Activated CD4-positive, alpha-beta T cell treated with anti-CD3 and anti-CD28 coated beads for 24 hours (primary cell): Measurements from ENCODE around the gene ANAPC2.

Source experiments
- DNase-seq, 2 donors: peaks; one replicate each; pipeline ENCODE4 v3.0.0-alpha.2; 2020; ENCODE audit warnings: low read depth in 2 of 2

ANAPC2 gene

DNA sequence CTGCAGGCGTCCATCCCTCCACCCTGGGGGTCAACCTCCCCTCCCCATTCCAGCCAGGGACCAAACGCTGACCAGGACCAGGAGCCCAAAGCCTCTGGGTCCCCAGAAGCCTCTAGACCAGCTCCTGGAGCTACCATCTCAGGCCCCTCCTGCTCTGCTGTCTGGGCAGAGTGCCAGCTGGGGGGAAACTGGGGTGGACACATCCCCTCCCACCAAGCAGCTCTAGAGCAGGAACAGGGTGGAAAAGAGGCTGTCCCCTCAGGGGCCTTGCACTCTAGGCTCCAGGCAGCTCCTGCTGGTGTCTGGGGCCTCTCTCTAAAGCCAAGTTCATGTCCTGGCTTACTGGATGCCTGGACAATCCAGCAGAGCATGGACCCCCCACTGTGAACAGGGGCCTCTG is 4.5 kb upstream of the ANAPC2 start:
- no peak for DNase-seq

DNA sequence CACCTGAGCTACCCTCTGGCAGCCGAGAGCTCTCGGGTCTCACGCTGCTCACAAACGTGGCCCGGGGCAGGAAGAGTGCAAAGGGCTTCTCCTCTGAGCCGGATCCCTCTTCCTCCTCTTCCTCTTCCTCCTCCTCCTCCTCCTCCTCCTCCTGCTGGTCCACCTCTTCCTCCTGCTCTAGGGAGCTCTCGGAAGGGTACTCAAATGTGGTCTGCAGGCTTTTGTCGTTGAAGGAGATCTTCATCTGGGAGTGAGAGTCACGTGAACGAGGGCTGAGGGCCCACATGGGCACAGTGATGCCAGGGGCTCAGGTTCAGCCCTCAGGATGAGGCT is 4.1 kb upstream of the ANAPC2 start:
- DNase-seq, result no peak

DNA sequence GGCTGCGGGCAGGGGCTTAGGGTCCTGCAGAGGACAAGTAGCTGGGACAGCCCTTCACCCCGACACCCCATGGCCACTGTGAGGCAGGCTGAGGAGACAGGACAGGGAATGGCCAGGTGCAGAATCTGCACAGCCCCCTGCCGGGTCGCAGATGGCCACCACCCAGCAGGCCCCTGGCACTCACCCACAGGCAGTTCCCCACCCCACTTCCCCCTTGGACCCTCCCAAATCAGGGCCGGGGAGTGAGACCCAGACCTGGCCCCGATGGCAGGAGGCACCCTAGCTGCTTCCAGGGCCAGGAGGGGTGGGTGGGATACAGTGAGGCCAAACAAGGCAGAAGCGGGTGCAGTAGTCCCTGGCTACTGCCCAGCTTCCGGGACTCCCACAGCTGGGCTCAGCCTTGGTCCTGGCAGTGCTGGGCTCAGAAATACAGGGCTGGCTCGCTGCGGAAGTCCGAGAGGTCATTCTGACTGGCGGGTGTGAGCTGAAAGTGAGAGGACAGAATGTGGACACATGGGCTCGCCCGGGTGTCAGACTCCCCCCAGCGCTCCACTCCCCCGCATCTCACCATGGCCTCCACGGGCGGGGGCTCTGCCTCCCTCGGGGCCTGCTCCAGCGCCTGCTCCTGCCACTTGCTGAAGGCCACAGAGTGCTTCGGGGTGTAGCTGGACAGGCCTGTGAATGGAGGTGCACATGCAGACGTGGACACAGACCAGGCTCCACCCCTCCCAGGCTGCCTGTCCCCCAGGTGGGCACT is 3.5 kb upstream of the ANAPC2 start:
- no peak for DNase-seq

DNA sequence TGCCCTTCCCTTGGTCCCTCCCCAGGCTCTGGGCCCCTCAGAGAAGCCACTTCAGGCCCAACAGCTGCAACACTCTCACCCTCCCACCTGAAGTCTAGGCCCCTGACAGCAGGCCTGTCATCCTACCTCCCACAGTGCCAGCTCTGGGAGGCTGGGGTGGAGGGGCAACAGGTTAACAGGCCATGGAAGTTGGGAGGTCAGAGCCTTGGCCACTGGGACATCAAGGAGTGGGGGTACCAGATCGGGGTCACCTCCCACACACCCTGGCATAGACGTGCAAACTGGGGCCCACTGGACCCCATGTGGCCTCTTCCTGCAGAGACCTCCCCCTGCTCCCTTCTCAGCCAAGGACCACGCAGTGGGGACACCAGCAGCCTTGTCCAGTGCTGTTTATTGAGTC is 2.9 kb upstream of the ANAPC2 start:
- no peak for DNase-seq

DNA sequence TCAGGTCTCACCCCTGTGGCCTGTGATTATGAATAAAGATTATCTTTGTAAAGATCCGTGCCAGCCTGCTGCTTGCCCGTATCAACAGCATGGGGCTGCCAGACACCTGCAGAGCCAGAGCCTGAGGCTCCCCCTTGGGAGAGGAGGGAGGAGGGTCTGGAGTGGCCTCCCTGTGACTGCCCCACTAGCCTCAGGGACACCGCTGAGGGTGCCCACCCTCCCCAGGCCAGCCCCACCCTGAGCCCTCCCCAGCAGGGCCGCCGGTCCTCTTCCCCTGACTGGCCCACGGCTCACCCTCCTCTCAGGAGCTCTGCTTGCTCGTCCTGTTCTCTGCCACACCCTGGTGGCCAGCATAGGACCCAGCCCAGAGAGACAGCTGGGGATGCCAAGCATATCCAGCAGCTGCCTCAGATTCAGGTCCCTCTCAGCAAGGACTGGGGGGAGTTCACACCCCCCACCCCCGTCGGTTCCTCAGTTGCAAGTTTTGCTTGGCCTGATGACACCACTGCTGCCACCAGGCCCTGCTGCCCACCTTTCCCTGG is 2.0 kb upstream of the ANAPC2 start:
- no peak for DNase-seq

DNA sequence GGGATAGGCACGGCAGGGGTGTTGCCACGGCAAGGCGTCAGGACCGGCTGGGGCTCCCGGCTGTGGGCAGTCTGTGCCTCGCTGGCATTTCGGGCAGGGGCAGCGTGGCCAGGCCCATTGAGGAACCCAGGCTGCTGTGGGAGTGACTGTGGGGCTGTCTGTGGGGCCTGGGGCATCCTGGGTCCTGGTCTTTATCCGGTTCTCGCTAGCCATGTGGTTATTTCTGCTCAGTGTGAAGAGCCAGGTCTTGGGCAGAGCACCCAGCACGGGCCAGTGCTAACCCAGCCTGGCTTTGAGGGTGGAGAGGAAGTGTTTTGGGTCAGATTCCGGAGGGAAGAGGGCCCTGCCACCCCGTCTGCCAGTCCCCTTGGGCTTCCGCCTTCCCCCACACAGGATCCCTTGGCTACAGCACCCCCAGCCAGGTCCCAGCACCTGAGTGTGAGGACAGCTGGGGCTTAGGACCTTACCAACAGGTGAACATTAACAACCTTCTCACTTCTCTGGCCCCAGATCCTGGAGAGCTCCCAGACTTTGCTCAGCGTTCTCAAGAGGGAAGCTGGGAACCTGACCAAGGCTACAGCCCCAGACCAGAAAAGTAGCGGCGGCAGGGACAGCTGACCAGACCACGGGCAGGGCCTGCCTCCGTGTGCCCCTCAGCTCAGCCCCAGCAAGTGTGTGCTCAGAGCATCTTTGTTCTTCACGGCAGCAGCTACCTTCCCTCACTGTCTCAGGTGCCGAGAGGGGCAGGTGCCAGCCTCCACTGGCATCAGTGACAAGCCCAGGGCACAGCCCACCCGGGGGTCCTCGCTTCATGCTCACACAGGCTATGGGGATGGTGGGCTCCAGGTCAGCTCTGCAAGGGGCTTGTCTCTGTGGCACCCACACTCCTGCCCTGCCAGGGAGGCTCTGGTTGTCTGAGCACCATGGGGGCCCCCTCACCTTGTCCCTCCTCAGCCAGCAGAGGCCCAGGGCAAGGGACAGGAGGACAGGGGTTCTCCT is 1.2 kb upstream of the ANAPC2 start:
- DNase-seq, result no peak

DNA sequence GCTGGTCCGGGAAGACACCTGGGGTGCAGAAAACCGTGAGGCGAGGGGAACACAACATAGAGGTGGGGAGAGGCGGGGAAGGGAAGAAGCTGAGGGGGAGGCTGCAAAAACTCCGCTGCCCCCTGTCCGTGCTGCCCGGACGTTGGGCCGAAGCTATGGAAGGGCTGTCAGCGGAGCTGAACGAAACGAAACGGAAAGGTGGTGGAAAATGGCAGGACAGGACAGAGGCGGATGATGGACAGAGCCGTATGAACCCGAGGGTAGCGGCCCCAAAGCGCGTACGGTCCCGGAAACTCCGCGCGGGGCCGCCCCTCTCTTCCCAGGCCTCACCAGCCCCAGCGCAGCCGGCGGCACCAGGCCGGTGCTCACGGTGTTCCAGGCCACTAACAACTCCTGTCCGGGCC is 272 bp downstream of the ANAPC2 start:
- no peak for DNase-seq

DNA sequence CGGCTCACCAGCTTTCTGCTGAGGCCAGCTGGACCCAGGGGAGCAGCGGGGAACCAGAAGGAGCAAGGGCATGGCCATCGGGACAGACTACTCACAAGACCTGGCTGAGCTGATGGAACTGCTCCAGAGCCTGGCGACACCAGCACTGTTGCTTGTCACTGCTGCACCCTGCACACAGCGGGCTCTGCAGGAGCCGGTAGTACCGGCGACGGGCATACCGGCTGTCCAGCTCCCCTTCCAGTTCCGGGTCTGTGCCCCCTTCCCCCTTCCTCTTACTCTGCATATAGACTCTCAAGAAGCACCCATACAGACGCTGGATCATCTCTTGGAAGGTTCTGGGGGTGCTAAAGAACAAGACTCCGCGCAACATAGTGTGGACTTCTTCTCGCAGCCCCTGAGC is 974 bp downstream of the ANAPC2 start:
- DNase-seq, result no peak

DNA sequence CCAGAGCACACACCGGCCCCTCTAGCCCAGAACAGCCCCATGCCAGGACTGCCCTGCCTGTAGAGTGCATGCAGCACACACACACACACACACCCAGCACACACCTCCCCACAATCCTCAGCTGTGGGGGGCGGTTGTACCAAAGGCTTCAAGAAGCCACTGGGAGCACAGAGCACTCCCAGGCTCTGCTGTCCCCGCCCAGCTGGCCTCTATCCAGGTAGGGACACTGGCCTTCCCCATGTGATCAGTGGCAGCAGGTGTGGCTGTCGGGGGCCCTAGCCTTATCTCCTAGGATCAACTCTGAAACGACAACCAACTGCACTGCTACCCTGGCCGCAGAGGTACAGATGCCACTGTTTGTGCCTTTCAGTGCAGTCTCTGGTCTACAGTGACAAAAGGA is 2.0 kb downstream of the ANAPC2 start:
- DNase-seq, result no peak

DNA sequence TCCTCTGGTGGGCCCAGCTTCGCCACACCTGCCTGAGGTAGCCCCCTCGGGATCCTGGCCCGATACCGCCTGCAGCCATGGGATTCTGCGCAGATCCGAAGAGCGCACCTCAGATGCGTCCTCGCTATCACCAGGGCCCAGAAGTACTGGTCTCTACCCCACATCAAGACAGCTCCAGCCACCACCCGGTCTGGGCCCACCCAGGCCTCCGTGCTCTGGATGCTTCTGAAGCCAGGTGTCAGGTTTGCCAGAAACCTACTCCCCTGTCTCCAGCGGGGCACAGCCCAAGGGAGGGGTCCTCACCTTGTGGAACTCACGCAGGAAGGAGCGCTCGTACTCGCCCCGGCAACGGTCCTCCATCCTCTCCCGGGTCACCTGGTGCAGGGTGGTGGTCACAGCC is 2.4 kb downstream of the ANAPC2 start:
- DNase-seq, result no peak

DNA sequence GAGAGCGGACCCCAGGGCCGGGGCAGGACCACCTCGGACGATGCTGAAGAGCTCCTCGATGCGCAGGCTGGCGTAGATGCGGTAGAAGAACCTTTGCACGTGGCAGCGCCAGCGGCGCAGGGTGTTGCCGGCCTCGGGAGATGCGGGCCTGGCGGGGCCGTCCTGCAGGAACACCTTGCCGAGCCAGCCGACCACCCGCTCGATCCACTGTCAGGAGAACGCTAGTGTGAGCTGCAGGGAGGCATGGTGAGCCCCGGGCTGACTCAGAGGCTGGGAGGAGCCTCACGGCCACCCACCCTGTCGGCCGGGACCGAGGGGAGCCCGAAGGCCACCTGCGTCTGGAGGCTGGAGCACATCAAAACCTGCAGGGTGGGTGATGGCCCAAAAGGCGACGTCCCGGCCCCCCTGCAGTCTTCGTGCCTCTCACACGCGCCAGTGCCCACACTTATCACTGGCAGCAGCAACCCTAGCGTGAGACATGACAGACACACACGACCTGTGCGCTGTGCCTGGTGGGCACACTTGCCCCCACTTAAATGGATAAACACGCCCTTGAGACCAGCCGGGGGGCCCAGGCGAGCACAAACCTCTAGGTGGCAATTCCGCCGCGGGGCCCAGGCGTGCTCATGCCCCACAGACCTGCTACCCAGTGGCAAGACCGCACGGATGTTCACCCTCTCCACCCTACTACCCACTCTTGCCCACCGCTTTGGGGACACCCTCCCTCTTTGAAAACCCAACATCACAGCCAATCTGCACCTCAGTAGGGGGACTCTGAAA is 3.3 kb downstream of the ANAPC2 start:
- DNase-seq, result no peak

DNA sequence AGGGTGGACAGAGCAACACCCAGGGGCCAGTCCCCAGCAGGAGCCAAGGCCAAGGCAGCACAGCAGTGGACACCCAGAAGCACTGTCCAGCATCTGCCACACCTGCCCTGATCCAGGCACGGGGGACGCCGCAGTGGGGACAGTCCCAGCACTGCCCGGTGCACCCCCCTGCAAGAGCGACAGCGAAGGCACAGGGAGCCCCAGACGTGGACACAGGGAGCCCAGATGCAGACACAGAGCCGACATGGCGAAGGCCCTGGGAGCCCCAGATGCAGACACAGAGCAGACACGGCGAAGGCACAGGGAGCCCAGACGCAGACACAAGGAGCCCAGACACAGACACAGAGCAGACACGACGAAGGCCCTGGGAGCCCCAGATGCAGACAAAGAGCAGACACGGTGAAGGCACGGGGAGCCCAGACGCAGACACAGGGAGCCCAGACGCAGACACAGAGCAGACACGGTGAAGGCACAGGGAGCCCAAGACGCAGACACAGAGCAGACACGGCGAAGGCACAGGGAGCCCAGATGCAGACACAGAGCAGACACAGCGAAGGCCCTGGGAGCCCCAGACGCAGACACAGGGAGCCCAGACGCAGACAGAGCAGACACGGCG is 4.3 kb downstream of the ANAPC2 start:
- DNase-seq, result no peak

DNA sequence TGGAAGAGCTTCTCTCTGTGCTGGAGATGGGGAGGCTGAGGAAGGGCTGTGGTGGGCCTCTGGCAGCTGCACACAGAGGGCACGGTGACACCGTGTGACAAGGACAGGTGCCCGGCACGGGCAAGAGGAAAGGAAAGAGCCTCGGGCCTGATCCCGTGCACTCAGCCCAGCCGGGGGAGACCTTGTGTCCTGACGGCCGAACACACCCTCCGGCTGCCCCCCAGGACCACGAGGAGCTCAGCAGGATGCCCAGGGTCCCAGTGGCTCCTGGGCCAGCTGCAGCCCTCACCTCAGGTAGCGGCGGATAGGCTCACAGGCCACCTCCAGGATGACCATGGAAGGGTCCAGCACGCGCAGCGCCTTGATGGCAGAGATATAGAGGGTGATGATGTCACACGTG is 5.5 kb downstream of the ANAPC2 start:
- DNase-seq, result no peak

DNA sequence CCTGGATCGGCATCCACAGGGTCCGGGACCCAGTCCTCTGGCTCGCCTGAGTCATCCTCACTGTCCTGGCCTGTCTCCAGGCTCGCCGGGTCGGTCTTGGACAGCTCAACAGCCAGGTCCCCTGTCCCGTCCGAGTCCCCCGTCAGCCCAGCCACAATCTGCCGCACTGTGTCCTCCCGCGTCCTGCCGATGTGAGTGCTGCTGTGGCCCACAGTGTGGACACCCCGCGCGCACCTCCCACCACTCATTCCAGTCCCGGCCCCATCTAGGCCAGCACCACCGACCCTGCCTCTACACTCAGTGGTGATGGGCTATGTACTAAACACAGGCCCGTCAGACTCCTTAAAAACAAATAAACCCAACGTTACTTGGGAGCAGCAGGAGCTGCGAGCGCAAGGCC is 6.7 kb downstream of the ANAPC2 start:
- no peak for DNase-seq

DNA sequence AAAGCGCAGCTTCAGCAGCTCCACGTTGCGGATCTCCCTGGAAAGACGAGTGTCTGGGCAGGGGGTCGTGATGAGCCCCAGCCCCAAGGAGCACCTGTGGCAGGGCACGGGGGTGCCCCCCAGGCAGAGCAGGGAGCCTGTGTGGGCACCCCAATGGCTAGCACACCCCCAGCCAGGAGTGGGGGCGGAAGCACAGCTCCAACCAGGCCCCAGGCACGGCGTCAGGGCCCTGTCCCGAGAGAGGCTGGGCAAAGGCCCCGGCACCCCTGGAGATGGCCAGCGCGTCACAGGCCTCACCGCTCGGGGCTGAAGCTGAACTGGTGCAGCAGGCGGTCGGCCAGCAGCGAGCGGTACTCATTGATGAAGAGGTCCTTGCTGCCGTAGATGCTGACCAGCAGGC is 7.9 kb downstream of the ANAPC2 start:
- DNase-seq, result no peak

DNA sequence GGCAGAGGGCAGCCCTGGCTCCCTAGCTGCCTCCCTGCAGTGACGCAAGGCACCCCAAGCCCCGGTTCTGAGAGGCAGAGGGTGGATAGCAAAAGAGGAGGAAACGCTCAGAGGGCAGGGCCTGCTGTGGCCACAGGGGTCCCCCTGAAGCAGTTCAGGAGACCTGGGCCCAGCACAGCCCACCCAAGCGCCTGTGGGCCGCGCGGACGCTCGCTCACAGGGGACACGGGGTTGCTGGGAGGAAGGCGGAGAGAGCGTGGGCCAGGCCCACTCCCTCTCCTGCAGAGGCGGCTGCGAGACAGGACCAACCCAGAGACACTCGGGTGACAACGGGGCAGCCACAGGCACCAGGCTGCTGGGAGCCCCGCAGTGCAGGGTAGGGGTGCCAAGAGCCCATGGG is 8.6 kb downstream of the ANAPC2 start:
- DNase-seq, result no peak

DNA sequence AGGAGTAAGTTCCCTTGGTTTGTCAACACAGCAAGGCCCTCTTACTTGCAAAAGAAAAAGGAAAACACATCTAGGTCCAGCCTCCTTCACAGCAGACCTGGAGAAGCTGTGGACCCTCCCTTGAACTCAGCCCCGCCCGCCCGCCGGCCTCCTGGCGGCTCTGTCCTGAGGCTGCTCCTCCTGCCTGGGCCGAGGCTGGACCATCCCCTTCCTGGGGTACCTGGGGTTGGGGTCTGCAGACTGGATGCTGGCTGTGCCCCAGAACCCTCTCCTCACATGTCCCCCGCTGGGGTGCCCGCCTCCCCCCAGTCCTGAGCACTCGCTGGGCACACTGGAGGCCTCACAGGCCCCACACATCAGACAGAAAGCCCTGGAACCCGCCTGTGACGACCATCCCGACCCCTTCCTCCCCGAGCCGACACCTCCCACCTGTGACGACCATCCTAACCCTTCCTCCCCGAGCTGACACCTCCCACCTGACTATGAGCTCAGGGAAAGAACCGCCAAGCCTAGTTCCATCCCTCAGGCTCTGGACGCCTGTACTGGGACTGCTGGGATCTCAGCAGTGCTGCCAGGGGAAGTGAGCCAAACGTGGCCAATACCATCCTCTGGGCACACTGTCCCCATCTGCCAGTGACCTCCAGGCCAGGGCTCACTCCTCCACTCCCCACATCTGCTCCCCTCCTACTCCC is 9.3 kb downstream of the ANAPC2 start:
- no peak for DNase-seq

DNA sequence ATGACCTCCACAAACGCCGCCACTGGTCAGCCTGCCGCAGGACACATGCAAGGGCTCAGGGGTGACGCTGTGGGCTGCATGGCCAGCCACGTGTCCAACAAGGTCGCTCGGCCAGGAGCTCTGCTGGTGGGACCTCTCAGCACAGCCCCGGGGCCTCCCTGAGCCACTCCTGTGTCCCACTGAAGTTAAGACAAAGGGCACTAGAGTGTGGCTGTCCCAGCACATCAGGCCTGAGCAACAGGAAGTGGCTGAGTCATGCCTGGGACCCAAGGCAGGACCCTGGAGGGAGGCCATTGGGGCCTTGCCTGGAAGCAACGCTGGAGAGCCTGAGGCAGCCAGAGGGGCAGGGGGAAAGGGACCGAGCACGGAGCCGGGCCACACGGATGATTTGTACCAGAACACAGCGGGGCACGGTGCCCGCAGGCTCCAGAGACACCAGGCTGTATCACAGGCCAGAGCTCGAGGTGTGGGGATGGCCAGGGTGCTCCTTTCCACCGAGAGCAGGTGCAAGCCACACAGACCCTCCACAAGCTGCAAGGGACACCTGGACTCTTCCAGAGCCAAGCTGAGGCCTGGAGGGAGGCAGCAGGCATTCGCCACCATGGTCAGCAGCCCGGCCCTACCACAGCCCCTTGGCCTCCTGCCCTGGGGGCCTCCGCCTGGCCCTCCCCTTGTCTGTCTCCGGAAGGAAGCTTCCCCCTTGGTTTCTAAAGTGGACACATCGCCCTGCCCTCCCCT is 10.0 kb downstream of the ANAPC2 start:
- DNase-seq, result no peak

DNA sequence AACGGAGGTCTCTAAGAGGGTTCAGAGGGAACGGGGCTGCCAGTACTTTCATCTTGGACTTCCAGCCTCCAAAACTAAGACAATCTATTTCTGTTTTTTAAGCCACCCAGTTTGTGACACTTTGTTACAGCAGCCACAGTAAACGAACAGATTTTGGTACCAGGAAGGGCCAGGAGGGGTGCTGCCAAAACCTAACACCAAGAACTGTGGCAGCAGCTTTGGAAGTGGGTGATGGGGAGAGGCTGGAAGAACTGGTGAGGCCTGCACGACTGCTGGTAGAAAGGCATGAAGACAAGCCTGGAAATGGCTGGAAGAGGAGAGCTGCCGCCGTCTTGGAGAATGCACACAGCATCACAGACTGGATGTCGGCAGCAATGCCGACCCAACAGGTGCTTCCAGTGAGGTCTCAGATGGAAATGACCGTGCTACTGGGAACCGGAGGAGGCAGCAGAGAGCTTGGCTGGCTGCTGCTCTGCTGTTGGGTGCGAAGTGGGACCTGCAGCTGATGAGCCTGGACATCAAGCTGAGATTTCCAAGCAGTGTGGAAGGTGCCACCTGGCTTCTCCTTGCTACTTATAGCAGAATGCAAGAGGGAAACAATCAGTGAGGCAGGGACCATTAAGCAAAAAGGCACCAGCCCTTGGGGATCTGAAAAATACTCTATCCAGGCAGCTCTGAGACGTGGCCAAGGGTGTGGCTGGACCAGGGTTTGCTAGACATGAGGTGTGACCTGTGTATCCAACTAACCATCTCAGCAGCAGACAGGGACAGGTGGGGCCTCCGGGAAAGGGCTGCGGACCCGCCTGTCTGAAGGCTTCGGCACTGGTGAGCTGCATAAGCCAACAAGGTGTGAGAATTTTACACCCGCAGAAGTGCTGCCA is 11.8 kb downstream of the ANAPC2 start:
- no peak for DNase-seq
